ENCODE data around the gene CAMK2D. TPM values are rescaled to one million over a fixed set of nuclear protein-coding genes. Genes with fewer than 3 reads are reported as not detected.
A peak's percentile ranks its signal among the peaks of the same experiment; 100 is the strongest.

The CAMK2D gene
- total RNA-seq, 1 donor from 2014 or later, result 57.6 TPM

GRCh38 chr4:113559947-113560346, 201.6 kb downstream of the CAMK2D start:
- DNase-seq (ENCODE audit: extremely low spot score, unreplicated experiment), result no peak
- Mint-ChIP-seq H3K27me3 (no peaks in the 10 kb centered on the region), H3K4me3 (no peak overlapping the region), H3K36me3 (peaks cover 18% of the 10 kb centered on the region), H3K9me3 (peaks cover 5% of the 10 kb centered on the region), H3K27ac (no peak overlapping the region), H3K4me1 (ENCODE audit: unreplicated experiment) (peaks cover 21% of the 10 kb centered on the region)
- TF ChIP-seq CTCF (conservative IDR thresholded peaks at IDR 0.05), result no peak

GRCh38 chr4:113556382-113557134, 205.0 kb downstream of the CAMK2D start:
- H3K4me3 Mint-ChIP-seq, result peak overlapping the region; percentile 38
- peaks cover 9% of the 10 kb centered on the region for H3K36me3 Mint-ChIP-seq
- H3K27me3 Mint-ChIP-seq, result no peaks in the 10 kb centered on the region
- H3K4me1 Mint-ChIP-seq (ENCODE audit: unreplicated experiment), result peaks cover 19% of the 10 kb centered on the region
- H3K27ac Mint-ChIP-seq, result peak overlapping the region; percentile 30
- peaks cover 5% of the 10 kb centered on the region for H3K9me3 Mint-ChIP-seq
- DNase-seq (ENCODE audit: extremely low spot score, unreplicated experiment), result no peak
- no peak for TF ChIP-seq CTCF (conservative IDR thresholded peaks at IDR 0.05)

- Mint-ChIP-seq H3K4me1 (ENCODE audit: unreplicated experiment) (peaks cover 17% of the 10 kb centered on the region), H3K9me3 (peaks cover 5% of the 10 kb centered on the region), H3K27ac (peak overlapping the region; percentile 30), H3K4me3 (no peak overlapping the region), H3K36me3 (peaks cover 8% of the 10 kb centered on the region), H3K27me3 (no peaks in the 10 kb centered on the region)
- DNase-seq (ENCODE audit: extremely low spot score, unreplicated experiment), result no peak
- no peak for TF ChIP-seq CTCF (conservative IDR thresholded peaks at IDR 0.05)
These were observed 205.7 kb downstream of the CAMK2D start for GRCh38 chr4:113555868-113556267.

- Mint-ChIP-seq H3K27ac (no peak overlapping the region), H3K27me3 (no peaks in the 10 kb centered on the region), H3K36me3 (peaks cover 4% of the 10 kb centered on the region), H3K4me1 (ENCODE audit: unreplicated experiment) (peaks cover 14% of the 10 kb centered on the region), H3K4me3 (no peak overlapping the region), H3K9me3 (peaks cover 5% of the 10 kb centered on the region)
- no peak for DNase-seq (ENCODE audit: extremely low spot score, unreplicated experiment)
- TF ChIP-seq CTCF (conservative IDR thresholded peaks at IDR 0.05), result no peak
These were observed 208.5 kb downstream of the CAMK2D start for GRCh38 chr4:113553082-113553481.

- H3K9me3 Mint-ChIP-seq, result no peaks in the 10 kb centered on the region
- TF ChIP-seq CTCF (conservative IDR thresholded peaks at IDR 0.05), result no peak
- no peak overlapping the region for H3K27ac Mint-ChIP-seq
- H3K27me3 Mint-ChIP-seq, result no peaks in the 10 kb centered on the region
- no peaks in the 10 kb centered on the region for H3K36me3 Mint-ChIP-seq
- H3K4me3 Mint-ChIP-seq, result no peak overlapping the region
- peaks cover 10% of the 10 kb centered on the region for H3K4me1 Mint-ChIP-seq (ENCODE audit: unreplicated experiment)
- no peak for DNase-seq (ENCODE audit: extremely low spot score, unreplicated experiment)
These were observed 211.0 kb downstream of the CAMK2D start for GRCh38 chr4:113550510-113550909.
